GM21825 (cell line): Measurements from ENCODE around the gene COX15.
"Not testable (repeated sequence)": the region's sequence is repeated elsewhere in the genome, so short reads cannot be mapped to it uniquely, and the experiment has no call there.

Experiments used
- ATAC-seq: cut with Tn5 transposase; IDR thresholded peaks from one replicate; pipeline ENCODE4 v1.9.1; 2021; ENCODE audit warnings: mild to moderate bottlenecking, moderate library complexity; ENCODE audit not compliant: unreplicated experiment

COX15 gene

GRCh38 chr10:99742254-99742653 is 10.3 kb upstream of the COX15 start:
- no peak for ATAC-seq

GRCh38 chr10:99740933-99741559 is 9.1 kb upstream of the COX15 start:
- ATAC-seq: no peak

GRCh38 chr10:99740260-99740659 is 8.3 kb upstream of the COX15 start:
- no peak for ATAC-seq

- not testable (repeated sequence) for ATAC-seq
Observed at GRCh38 chr10:99734111-99734510, 2.2 kb upstream of the COX15 start.

GRCh38 chr10:99733366-99733765 is 1.4 kb upstream of the COX15 start:
- no peak for ATAC-seq

- ATAC-seq: no peak
Observed at GRCh38 chr10:99731306-99732032, 458 bp downstream of the COX15 start.

GRCh38 chr10:99730026-99730425 is 1.9 kb downstream of the COX15 start:
- no peak for ATAC-seq

- ATAC-seq: no peak
Observed at GRCh38 chr10:99720387-99720786, 11.5 kb downstream of the COX15 start.

GRCh38 chr10:99714446-99714845 is 17.5 kb downstream of the COX15 start:
- no peak for ATAC-seq

- no peak for ATAC-seq
Observed at GRCh38 chr10:99711129-99711719, 20.7 kb downstream of the COX15 start.

GRCh38 chr10:99709480-99710229 is 22.3 kb downstream of the COX15 start:
- ATAC-seq: peak; percentile 76

GRCh38 chr10:99708428-99709012 is 23.4 kb downstream of the COX15 start:
- no peak for ATAC-seq

- no peak for ATAC-seq
Observed at GRCh38 chr10:99700649-99701048, 31.3 kb downstream of the COX15 start.

- ATAC-seq: no peak
Observed at GRCh38 chr10:99698504-99699080, 33.3 kb downstream of the COX15 start.

GRCh38 chr10:99695761-99696160 is 36.2 kb downstream of the COX15 start:
- ATAC-seq: no peak

- ATAC-seq: no peak
Observed at GRCh38 chr10:99693933-99694583, 37.9 kb downstream of the COX15 start.

- no peak for ATAC-seq
Observed at GRCh38 chr10:99689461-99689860, 42.5 kb downstream of the COX15 start.

- ATAC-seq: peak; percentile 94
Observed at GRCh38 chr10:99685597-99685967, 46.3 kb downstream of the COX15 start.

- no peak for ATAC-seq
Observed at GRCh38 chr10:99682752-99683151, 49.2 kb downstream of the COX15 start.
